ENCODE data around the gene BTBD8.

DNA sequence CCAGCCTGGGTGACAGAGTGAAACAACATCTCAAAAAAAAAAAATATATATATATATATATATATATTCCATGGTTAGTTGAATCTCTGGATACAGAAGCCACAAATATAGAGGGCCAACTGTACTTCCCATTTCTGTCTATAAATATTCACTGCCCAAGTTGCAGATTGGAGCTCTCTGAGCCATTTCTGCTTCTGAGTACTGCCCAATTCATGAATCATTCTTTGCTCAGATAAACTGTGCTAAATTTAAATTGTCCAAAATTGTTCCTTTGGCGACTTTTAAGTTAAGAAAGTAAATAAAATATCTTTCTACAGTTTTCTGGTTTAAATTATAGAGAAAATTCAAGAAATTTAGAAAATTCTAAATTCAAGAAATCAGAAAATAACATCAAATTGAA, 114.4 kb downstream of the BTBD8 start:
- TF ChIP-seq, protein P1, sequence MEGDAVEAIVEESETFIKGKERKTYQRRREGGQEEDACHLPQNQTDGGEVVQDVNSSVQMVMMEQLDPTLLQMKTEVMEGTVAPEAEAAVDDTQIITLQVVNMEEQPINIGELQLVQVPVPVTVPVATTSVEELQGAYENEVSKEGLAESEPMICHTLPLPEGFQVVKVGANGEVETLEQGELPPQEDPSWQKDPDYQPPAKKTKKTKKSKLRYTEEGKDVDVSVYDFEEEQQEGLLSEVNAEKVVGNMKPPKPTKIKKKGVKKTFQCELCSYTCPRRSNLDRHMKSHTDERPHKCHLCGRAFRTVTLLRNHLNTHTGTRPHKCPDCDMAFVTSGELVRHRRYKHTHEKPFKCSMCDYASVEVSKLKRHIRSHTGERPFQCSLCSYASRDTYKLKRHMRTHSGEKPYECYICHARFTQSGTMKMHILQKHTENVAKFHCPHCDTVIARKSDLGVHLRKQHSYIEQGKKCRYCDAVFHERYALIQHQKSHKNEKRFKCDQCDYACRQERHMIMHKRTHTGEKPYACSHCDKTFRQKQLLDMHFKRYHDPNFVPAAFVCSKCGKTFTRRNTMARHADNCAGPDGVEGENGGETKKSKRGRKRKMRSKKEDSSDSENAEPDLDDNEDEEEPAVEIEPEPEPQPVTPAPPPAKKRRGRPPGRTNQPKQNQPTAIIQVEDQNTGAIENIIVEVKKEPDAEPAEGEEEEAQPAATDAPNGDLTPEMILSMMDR (IDR thresholded peaks at IDR 0.05) = no peak
- no peak for TF ChIP-seq POLR2A (IDR thresholded peaks at IDR 0.05)
- no peak for TF ChIP-seq POLR2AphosphoS5 (IDR thresholded peaks at IDR 0.05)
- TF ChIP-seq EP300 (IDR thresholded peaks at IDR 0.05) = no peak

Measured in sigmoid colon (tissue), 4 donors.